ENCODE measurements around the gene TMEM95.

TMEM95 gene

GRCh38 chr17:7404737-7405349, 49.9 kb downstream of the TMEM95 start:
- peak; percentile 89 for DNase-seq (ENCODE audit: low spot score)

GRCh38 chr17:7405350-7406234, 50.6 kb downstream of the TMEM95 start:
- peak; percentile 47 for DNase-seq (ENCODE audit: low spot score)

GRCh38 chr17:7406235-7406825, 51.4 kb downstream of the TMEM95 start:
- DNase-seq (ENCODE audit: low spot score): no peak
